Neural cell (in vitro differentiated cells): ENCODE data around the gene PHACTR2.

ENCODE experiments used
- CTCF ChIP-seq: fragments of 450-650 bp; IDR thresholded peaks from 2 replicates; pipeline ENCODE4 v1.5.1; 2014; ENCODE audit warnings: antibody characterized with exemption, mild to moderate bottlenecking, moderate library complexity; ENCODE audit not compliant: poor library complexity, severe bottlenecking
- EP300 ChIP-seq: fragments of 450-650 bp; conservative IDR thresholded peaks from 2 replicates; pipeline ENCODE4 v1.6.1; 2014; ENCODE audit warnings: antibody characterized with exemption, mild to moderate bottlenecking, moderate library complexity; ENCODE audit not compliant: poor library complexity, severe bottlenecking
- EZH2 ChIP-seq: fragments of 200-600, 300-800 bp; shearing (Covaris generic), sonication (generic); IDR thresholded peaks from 2 replicates; pipeline ENCODE4 v1.6.1; 2014; ENCODE audit warnings: antibody characterized with exemption, low read length, borderline replicate concordance, mild to moderate bottlenecking; ENCODE audit not compliant: insufficient read depth, poor library complexity, severe bottlenecking
- POLR2AphosphoS5 ChIP-seq: IDR thresholded peaks from 2 replicates; pipeline ENCODE4 v1.6.1; 2012
- RAD21 ChIP-seq: fragments of 450-650 bp; conservative IDR thresholded peaks from 2 replicates; pipeline ENCODE4 v1.6.1; 2014; ENCODE audit warnings: antibody characterized with exemption, mild to moderate bottlenecking, moderate library complexity
- REST ChIP-seq: IDR thresholded peaks from 2 replicates; pipeline ENCODE4 v1.6.1; 2012; ENCODE audit warnings: borderline replicate concordance
- SMC3 ChIP-seq: fragments of 450-650 bp; conservative IDR thresholded peaks from 2 replicates; pipeline ENCODE4 v1.6.1; 2014; ENCODE audit warnings: antibody characterized with exemption, mild to moderate bottlenecking, moderate library complexity; ENCODE audit not compliant: poor library complexity
- TAF1 ChIP-seq: IDR thresholded peaks from 2 replicates; pipeline ENCODE4 v1.6.1; 2012; ENCODE audit warnings: low read depth

GRCh38 chr6:143674483-143675381 is 3.0 kb upstream of the PHACTR2 start:
- TF ChIP-seq CTCF (no peak), POLR2AphosphoS5 (no peak), EZH2 (no peak), SMC3 (no peak), EP300 (no peak), RAD21 (no peak), REST (no peak), TAF1 (no peak)
